GM23338 (cell line): ENCODE measurements around the gene ADGRD1.

Source experiments
- CREB1 ChIP-seq: fragments of 250-450 bp; sonication (Bioruptor Pico); IDR thresholded peaks from 2 replicates; pipeline ENCODE4 v1.5.0; 2020; ENCODE audit warnings: low read depth, mild to moderate bottlenecking, moderate library complexity
- POLR2AphosphoS5 ChIP-seq: IDR thresholded peaks from 2 replicates; pipeline ENCODE4 v1.6.1; 2016; ENCODE audit warnings: antibody characterized with exemption, low read depth
- ZNF331 ChIP-seq: fragments of 250-450 bp; sonication (Bioruptor Pico); IDR thresholded peaks from 2 replicates; pipeline ENCODE4 v1.5.0; 2020; ENCODE audit warnings: low read depth, mild to moderate bottlenecking, moderate library complexity
- TF ChIP-seq, protein P1 (sequence below): IDR thresholded peaks from one replicate; pipeline ENCODE4 v1.6.1; 2018; ENCODE audit warnings: antibody characterized with exemption; ENCODE audit not compliant: unreplicated experiment
- TF ChIP-seq, protein P2 (sequence below), 2 experiments: fragments of 200-600 bp in 1 of 2; sonication (generic) in 1 of 2; conservative IDR thresholded peaks; 2 replicates each; pipeline versions ENCODE4 v1.5.1 to v1.6.1; 2016 to 2017; ENCODE audit warnings: antibody characterized with exemption in 2 of 2, low read depth in 2 of 2, mild to moderate bottlenecking in 2 of 2, moderate library complexity in 1 of 2

DNA sequence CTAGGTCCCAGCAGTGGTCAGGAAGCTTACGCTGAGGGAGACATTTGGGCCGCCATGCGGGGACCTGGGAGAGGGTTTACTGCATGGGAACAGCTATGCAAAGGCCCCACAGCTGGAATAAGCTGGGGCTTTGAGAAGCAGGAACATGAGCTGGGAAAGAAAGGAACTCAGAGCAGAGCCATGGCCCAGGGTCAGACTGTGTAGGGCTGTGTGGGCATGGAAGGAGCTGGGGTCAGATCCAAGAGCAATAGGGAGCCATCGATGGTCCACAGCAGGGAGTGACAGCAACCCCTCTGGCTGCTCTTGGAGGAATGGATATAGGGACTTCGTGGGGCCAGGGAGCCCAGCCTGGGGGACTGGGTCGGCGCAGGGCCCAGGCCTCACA, 151.6 kb downstream of the ADGRD1 start:
- TF ChIP-seq, protein P1, sequence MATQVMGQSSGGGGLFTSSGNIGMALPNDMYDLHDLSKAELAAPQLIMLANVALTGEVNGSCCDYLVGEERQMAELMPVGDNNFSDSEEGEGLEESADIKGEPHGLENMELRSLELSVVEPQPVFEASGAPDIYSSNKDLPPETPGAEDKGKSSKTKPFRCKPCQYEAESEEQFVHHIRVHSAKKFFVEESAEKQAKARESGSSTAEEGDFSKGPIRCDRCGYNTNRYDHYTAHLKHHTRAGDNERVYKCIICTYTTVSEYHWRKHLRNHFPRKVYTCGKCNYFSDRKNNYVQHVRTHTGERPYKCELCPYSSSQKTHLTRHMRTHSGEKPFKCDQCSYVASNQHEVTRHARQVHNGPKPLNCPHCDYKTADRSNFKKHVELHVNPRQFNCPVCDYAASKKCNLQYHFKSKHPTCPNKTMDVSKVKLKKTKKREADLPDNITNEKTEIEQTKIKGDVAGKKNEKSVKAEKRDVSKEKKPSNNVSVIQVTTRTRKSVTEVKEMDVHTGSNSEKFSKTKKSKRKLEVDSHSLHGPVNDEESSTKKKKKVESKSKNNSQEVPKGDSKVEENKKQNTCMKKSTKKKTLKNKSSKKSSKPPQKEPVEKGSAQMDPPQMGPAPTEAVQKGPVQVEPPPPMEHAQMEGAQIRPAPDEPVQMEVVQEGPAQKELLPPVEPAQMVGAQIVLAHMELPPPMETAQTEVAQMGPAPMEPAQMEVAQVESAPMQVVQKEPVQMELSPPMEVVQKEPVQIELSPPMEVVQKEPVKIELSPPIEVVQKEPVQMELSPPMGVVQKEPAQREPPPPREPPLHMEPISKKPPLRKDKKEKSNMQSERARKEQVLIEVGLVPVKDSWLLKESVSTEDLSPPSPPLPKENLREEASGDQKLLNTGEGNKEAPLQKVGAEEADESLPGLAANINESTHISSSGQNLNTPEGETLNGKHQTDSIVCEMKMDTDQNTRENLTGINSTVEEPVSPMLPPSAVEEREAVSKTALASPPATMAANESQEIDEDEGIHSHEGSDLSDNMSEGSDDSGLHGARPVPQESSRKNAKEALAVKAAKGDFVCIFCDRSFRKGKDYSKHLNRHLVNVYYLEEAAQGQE, result no peak
- TF ChIP-seq, protein P2, sequence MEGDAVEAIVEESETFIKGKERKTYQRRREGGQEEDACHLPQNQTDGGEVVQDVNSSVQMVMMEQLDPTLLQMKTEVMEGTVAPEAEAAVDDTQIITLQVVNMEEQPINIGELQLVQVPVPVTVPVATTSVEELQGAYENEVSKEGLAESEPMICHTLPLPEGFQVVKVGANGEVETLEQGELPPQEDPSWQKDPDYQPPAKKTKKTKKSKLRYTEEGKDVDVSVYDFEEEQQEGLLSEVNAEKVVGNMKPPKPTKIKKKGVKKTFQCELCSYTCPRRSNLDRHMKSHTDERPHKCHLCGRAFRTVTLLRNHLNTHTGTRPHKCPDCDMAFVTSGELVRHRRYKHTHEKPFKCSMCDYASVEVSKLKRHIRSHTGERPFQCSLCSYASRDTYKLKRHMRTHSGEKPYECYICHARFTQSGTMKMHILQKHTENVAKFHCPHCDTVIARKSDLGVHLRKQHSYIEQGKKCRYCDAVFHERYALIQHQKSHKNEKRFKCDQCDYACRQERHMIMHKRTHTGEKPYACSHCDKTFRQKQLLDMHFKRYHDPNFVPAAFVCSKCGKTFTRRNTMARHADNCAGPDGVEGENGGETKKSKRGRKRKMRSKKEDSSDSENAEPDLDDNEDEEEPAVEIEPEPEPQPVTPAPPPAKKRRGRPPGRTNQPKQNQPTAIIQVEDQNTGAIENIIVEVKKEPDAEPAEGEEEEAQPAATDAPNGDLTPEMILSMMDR (conservative IDR thresholded peaks at IDR 0.05; ENCODE audit: low read depth in 2 of 2), result no peak
- TF ChIP-seq POLR2AphosphoS5 (no peak), ZNF331 (CRISPR knock-in tag) (no peak), CREB1 (CRISPR knock-in tag) (no peak)
